NCI-H1694 treated with DMSO at 0.1 percent for 48 hours (cell line): Measurements from ENCODE around the gene CACNG5.
A peak's percentile ranks its signal among the peaks of the same experiment; 100 is the strongest.
"Not testable (repeated sequence)": the region's sequence is repeated elsewhere in the genome, so short reads cannot be mapped to it uniquely, and the experiment has no call there.

Source experiments
- DNase-seq: peaks from one replicate; lab custom pipeline; 2025; lab: John Stamatoyannopoulos, UW

The CACNG5 gene

DNA sequence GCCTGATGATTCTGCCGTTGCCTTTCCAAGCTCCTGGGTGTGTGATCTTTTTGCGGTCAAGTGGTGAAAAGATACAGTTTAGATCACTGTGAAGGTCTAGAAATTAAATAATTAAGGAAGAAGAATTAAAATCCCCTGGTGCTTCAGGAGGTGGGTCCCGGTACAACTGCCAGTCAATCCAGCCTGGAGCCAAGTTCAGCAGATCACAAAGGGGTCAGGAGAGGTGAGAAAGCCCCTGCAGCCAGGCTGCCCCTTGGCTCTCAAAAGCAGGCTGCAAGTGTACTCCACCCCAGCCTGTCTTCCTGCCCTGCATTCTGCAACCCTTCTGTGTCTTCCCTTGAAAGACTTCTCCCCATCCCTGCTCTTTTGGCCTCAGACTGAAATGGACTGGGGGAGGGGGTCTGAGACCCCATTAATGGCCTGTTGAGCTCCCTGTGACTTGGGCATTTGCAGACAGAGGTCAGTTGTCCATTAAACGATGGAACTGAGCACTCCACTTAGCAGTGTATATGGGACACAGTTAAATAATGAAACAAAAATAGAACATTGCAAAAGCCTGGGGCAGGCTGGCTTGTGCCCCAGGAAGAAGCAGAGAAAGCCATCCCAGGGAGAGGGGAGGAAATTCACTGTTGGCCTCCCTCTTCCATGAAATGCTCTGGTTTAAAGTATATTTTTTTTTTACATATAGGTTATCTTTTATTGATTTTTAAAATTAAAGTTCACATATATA is 15.1 kb downstream of the CACNG5 start:
- no peak for DNase-seq

- DNase-seq: no peak
Observed at GRCh38 chr17:66850692-66851091, 15.8 kb downstream of the CACNG5 start.

GRCh38 chr17:66855204-66855603 is 20.3 kb downstream of the CACNG5 start:
- peak; percentile 1 for DNase-seq

DNA sequence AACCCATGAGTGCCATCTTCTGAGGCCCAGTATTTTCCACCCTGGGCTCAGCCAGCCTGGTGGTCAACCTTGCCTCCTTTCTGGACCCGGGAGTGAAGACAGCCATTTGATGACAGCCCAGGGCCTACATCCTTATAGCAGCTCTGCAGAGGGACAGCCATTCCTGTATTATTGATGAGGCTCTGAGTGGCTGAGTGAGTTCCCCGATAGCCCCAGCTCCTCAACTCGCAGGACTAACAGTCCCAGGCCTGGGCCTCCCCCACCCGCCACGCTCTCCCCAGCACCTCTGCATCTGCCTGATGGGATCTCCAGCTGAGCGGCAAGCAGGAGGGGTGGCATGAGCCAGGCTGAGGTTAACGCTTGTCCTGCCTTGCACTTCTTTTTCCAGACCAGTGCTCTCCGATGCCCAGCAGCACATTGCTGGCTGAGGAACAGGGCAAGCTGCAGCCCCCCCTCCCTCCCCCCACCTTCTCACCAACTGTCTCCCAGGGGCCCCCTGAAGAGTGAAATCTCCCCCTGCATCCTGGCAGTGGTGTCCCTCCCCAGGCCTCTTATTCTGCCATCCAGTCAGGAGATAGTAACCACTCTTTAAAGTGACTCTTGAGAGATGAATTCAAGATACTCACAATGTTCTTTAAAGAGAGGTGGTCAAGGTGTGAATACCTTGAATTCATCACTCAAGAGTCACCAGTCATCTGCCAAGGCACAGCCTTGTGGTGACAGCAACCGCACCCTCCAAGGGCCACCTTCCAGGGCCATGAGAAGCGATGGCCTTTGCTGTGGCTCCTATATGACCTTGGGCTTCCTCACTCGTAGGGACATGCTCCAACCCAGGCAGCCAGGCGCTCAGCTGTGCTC is 23.5 kb downstream of the CACNG5 start:
- no peak for DNase-seq

DNA sequence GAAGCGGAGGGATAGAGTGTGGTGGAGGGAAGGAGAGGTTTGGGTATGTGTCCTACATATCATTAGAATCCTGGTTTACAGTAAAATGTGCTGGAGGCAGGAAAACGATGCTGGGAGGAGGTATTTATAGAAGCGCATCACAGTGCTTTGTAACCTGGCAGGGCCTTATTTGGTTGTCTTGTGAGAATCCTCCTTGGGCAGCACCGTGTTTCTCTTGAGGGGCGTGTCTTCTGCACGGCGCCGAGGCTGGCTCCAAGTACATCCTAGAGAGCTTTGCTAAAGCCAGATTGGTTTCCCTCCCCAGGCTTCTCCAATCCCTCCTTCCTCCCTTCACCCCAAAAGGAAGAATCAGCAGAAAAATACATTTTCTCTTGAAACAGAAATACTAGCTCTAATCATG is 24.4 kb downstream of the CACNG5 start:
- no peak for DNase-seq

DNA sequence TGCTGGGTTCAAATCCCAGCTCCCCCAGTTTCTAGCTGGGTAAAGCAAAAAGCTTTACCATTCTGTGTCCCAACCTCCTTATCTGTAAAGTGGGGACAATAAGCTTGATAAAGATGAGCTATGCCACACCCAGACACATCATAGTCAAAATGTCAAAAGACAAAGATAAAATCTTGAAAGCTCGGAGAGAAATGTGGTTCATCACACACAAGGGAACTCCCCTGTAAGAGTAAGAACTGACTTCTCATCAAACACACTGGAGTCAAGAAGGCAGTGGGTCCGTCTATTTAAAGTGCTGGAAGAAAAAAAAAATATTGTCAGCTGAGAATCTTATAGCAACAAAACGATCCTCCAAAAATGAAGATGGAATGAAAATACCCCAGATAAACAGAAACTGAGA is 25.3 kb downstream of the CACNG5 start:
- DNase-seq: no peak

- no peak for DNase-seq
Observed at GRCh38 chr17:66863820-66864219, 28.9 kb downstream of the CACNG5 start.

DNA sequence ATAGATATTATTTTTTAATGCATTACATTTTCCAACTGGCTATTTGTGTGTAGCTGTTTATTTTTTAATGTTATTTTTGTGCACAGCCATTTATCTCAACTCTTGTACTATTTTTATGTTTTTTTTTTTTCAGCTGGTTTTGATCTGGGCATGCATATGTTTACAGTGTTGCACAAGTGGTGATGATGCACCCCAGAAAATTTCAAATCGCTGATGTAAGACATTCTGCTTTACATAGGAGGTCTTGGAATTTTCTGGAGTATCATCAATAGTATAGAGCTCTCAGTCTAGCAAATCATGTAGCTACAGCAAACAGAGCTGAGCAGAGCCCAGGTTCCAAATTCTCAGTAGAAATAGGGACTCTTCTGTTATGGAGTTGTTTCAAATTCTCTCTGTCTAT is 30.2 kb downstream of the CACNG5 start:
- no peak for DNase-seq

GRCh38 chr17:66873962-66874361 is 39.0 kb downstream of the CACNG5 start:
- no peak for DNase-seq

DNA sequence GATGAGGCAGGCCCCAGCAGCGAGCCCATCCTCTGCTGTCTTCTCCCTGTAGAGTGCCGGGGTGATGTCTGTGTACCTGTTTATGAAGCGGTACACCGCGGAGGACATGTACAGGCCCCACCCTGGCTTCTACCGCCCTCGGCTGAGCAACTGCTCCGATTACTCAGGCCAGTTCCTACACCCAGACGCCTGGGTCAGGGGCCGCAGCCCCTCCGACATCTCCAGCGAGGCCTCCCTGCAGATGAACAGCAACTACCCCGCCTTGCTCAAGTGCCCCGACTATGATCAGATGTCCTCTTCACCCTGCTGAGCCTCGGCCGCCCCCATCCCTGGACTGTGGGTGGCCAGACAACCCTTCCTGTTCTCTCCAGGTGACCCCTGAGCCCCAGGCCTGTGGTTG is 50.0 kb downstream of the CACNG5 start:
- no peak for DNase-seq

- DNase-seq: peak; percentile 73
Observed at GRCh38 chr17:66885417-66885816, 50.5 kb downstream of the CACNG5 start.

DNA sequence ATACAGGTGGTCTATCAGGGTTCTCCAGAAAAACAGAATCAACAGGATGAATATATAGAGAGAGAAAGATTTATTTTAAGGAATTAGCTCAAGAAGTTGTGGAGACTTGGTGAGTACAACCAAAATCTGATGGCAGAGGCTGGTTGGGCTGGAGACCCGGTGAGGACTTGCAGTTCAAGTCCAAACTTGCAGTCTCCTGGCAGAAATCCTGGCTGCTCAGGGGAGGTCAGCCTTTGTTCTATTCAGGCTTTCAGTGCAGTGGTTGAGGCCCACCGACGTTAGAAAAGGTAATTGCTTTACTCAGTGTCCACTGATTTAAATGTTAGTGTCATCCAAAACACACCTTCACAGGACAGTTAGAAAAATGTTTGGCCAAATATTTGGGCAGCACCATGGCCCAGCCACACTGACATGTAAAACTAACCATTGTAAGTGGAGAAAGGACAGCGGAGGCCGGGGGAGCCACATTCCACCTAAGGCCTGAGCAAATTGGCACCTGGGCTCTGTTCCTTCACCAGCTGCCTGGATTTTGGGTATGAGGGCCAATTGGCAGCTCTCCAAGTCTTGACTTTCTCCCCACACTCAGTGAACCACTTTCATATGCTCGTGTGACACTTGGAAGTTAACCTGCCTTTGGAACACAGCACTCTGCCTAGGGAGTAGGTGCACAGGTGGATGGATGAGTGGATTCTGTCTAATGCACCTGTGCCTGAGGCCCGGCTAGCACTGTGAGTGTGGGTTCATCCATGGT is 54.7 kb downstream of the CACNG5 start:
- no peak for DNase-seq

DNA sequence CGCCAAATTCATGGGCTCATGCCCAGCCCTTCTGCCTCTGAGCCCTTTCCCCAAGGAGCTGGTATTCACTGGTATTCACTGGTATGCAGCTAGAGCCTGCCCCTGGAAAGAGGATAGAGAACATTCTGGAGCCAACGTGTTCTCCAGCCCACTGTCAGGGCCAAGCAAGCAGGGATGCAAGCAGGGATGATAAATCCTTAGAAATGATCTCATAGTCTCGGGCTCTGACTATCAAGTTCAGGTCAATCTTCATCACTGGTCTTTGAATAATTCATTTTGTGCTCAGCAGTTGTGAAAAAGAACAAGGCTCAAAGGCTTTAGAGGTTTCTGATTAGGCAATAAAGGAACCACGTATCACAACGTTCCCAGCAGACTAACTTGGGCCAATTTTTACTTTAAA is 57.3 kb downstream of the CACNG5 start:
- no peak for DNase-seq

- no peak for DNase-seq
Observed at GRCh38 chr17:66893382-66893781, 58.5 kb downstream of the CACNG5 start.

GRCh38 chr17:66893863-66894262 is 58.9 kb downstream of the CACNG5 start:
- no peak for DNase-seq

- no peak for DNase-seq
Observed at GRCh38 chr17:66897141-66897540, 62.2 kb downstream of the CACNG5 start.

DNA sequence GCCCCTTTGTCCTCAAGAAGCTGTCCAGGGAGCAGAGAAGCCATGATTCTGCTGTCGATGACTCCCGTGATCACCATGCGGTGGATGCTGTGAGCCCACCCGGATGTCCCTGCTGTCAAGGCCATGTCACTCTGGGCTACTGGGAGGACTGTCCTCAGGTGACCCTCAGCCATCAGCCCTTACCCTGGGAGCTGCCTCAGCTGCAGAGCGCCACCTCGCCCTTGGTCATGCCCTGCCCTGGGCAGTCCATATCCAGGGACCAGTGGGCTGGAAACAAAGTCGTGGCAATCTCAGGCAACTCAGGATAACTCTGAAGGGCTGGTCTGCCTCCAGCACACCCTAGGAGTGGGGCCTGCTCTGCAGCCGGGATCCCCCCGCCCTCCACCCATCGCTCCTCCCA is 63.6 kb downstream of the CACNG5 start:
- DNase-seq: no peak

GRCh38 chr17:66900126-66901010 is 65.5 kb downstream of the CACNG5 start:
- DNase-seq: no peak

GRCh38 chr17:66903296-66903695 is 68.4 kb downstream of the CACNG5 start:
- DNase-seq: not testable (repeated sequence)

DNA sequence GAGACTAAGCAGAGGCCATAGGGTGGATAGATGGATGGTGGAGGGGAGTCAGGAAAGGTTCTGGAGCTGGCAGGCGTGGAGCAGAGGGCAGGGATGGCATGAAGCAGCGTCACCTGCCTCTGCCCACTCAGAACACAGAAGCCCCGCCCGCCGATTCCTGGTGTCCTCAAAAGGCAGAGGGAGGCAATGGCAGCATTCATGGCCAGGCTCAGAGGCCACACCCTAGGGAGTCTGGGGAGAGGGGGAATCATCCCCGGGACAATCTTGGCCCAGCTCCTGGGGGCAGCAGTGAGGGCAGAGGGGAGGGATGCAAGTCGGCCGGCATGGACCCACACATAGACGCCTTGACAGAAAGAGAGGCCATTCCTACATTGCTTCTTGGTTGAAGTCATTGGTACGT is 68.9 kb downstream of the CACNG5 start:
- no peak for DNase-seq

DNA sequence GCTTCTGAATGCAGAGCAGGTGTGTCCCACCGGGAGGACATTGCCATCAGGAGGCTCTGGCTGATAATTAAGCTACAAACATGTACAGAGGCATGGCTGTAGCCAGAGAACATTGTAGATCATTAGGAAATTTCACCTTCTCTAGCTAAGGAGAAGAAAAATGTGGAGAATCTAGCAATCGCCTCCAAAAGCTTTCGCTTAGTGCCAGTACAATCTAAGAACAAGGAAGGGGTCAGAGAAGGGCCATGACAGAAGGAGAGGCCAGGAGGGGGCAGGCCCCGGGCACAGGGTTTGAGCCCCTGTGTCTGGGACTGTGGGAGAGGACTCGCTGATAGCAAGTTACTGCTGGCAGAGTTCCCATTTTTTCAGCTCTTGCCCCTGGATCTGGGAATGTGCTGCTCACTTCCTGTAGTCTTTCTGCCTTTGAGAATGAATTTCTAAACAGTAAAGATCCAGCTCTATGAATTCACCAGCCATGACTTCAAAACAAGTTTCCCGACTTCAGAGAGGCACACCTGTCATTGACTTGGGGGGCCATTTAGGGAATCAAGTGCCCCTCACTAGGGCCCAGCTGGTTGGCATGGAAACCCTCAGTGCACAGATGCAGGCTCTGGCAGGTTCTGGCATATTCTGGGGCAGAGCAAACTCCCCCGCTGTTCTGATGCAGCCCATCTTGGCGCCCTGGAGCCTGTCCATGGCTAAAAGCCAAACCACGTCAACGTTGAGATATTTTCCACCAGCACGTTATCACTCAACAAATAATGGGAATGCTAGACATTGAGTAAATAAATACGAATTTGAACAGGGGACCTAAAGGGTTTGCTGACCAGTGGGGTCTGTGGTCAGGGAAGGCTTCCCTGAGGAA is 70.1 kb downstream of the CACNG5 start:
- DNase-seq: no peak
